NCI-H2171 (cell line): Measurements from ENCODE around the gene SPTLC1.
"Not testable (repeated sequence)": the region's sequence is repeated elsewhere in the genome, so short reads cannot be mapped to it uniquely, and the experiment has no call there.

ENCODE experiments used
- DNase-seq: peaks from one replicate; lab custom pipeline; 2025; lab: John Stamatoyannopoulos, UW

The SPTLC1 gene

DNA sequence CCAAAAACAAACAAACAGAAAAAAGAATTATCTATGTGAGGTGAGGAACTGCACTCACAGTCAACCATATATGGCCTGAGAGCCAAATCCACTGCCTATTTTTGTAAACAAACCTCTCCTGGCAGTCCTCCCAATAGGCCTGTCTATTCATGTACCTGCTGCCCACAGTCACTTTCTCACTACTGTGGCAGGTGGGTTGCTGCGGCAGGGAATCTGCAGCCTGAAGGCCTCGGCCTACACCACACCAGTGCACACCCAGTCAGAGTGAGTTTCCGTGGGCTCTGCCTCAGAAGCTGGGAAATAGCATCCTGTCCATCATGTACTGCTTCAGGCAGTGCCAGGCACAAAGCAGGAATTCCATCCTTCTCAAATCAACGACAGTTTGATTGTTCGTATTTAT is 82.3 kb downstream of the SPTLC1 start:
- no peak for DNase-seq

DNA sequence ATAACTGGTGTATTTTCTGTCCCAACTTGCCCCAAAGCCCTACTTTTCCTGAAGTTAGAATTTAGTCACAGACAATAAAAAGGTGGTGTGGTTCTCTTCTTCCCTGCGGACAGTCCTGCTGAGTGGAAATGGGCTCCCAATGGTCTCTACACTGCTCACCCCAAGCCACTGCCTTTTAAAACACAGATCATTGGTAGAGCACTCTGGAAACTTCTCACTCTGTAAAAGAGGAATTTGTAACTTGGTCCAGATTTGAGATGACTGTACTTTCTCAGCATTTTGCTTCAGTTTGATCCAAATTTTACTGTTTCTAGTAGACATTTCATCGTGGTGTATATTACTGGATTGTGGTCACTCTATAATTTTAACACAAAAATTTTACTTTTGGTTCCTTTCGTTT is 84.8 kb downstream of the SPTLC1 start:
- DNase-seq = no peak

DNA sequence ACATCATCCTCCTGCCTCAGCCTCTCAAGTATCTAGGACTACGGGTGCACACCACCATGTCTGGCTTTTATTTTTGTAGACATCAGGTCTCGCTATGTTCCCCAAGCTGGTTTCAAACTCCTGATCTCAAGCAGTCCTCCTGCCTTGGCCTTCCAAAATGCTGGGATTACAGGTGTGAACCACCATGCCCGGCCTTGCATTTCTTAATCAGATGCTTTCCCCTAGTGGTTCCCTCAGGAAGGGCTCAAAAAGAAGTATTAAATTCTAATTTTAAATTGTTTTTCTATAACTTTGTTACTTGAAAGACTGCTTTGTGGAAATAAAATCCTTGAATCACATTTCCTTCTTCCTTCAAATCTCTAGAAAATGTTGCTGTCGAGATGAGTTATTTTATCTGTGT is 85.7 kb downstream of the SPTLC1 start:
- no peak for DNase-seq

DNA sequence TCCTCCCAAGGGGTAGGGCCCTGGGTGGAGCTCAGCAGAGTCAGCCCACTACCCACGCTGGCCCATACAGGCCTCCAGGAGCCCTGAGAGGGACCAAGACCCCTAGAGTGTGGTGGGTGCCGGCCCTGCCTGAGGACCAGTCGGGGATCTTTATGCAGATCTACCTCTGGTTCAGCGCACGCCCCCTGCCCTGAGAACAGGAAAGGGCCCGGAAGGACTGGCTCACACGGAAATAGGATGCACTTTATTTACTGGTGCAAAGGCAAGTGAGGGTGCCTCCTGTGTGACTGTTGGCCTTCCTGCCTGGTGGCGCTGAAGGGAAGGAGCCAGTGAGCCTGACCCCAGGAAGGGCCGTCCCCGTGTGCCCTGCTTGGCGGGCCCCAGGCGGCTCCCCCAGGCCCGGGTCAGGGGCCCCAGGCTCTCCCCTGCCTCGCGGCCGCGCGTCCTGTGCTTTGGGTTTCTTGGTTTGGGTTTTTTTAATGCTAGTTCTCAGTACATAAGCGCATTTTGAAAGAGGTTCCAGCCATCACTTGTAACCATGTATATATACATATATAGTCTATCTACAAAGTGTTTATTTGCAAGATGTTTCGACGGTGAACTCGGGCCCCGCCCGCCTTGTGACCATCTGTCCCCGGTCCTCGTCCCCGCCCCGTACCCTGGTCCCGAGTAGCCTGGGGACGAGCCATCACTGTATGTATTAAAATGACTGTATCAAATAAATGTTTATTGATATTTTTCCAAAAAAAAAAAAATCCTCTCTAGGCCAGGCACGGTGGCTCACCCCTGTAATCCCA is 88.8 kb downstream of the SPTLC1 start:
- DNase-seq = no peak

DNA sequence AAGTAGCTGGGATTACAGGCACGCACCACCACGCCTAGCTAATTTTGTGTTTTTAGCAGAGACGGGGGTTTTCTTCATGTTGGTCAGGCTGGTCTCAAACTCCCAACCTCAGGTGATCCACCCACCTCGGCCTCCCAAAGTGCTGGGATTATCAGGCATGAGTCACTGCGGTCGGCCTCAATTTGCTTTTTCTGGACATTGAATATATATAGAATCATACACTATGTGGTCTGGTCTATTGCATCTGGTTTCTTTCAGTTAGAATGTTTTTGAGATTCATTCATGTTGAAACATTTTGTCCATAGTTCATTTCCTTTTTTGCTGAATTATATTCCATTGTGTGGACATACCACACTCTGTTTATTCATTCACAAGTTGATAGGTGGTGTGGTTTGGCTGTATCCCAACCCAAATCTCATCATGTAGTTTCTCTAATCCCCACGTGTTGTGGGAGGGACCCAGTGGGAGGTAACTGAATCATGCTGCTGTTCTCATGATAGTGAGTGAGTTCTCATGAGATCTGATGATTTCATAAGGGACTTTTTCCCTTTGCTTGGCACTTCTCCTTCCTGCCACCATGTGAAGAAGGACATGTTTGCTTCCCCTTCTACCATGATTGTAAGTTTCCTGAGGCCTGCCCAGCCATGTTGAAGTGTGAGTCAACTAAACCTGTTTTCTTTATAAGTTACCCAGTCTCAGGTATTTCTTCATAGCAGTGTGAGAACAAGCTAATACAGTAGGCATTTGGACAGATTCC is 93.2 kb downstream of the SPTLC1 start:
- DNase-seq = not testable (repeated sequence)

DNA sequence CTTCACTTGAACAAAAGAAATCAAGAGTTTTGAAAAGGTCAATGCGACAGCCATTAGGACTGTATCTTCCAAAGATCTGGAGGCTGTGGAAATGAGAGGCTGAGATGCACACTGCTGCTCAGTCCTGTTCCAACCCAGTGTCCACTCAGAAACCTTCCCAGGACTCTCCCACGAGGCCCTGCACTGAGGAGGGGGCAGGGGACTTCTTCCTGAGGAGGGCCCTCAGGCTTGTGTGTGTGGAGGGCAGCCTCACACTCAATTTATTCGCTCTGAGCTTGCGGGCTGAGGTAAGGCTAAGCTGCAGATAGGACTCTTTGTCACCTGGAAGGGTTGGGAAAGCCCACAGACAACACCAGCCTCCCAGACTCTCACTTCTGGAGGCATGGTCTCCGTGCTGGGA is 95.6 kb downstream of the SPTLC1 start:
- no peak for DNase-seq

GRCh38 chr9:92010705-92011536 is 104.3 kb downstream of the SPTLC1 start:
- no peak for DNase-seq

- not testable (repeated sequence) for DNase-seq
Observed at GRCh38 chr9:92010253-92010652, 105.0 kb downstream of the SPTLC1 start.

- no peak for DNase-seq
Observed at GRCh38 chr9:92008041-92008440, 107.2 kb downstream of the SPTLC1 start.

GRCh38 chr9:92004045-92004392 is 111.2 kb downstream of the SPTLC1 start:
- no peak for DNase-seq

DNA sequence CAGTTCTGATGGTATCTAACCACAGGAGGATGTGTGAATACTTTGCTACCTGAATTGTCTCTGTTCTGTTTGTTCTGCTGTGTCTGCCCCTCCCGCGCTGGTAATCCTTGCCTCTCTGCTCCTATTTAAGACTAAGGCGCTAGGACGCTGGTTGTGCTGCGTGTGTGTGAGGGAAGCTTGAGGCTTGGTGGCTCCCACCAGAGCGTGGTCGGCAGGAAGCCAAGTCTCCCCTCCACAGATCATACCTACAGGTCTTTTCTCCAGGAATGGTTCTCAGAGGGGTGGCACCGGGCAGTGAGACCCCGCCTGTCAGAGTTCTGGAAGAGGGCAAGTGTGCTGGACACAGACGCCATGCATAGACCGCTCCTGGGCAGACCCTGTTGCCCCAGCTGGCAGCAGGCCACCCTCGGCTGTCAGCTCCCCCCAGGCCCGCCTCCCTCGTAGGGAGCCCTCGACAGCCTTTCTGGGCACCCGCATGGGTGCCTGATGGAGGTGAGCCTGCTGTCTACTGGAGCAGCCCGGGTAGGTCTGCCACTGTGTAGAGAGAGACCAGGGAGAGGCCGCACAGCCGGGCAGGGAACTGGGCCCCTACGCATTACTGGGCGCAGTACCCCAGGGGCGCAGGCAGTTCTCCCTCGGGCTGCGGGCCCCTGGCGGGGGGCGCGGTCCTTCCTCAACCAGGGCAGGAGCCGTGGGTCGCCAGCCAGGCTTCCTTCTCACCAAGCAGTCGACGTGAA is 111.7 kb downstream of the SPTLC1 start:
- no peak for DNase-seq

DNA sequence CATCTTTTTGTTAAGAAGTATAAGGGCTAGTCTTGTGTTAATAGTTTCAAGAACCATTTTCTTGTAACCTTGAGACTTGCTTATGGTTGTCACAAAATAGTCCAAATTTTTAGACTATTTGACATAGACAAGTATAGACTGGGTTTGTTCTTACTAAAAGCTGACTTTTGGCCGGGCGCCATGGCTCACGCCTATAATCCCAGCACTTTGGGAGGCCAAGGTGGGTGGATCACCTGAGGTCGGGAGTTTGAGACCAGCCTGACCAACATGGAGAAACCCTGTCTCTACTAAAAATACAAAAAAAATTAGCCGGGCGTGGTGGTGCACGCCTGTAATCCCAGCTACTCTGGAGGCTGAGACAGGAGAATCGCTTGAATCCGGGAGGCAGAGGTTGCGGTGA is 113.3 kb downstream of the SPTLC1 start:
- not testable (repeated sequence) for DNase-seq

DNA sequence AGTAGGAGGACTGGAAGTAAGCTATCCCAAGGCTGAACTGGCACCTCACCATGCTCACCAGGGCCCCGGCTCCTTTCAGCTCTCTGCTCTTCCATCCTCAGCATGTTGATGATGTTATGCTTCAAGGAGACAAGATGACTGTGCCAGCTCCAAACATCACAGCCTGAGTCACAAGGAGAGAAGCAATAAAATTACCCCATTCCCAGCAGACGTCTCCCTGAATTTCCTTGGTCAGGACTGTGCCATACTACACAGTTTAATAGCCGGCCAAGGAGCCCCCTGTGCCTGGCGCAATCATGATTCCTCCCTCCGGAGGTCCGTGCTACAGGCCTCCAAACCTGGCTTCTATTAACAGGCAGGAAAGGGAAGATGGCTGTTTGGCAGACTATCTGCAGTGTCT is 114.0 kb downstream of the SPTLC1 start:
- DNase-seq = no peak

- no peak for DNase-seq
Observed at GRCh38 chr9:91995000-91995655, 120.1 kb downstream of the SPTLC1 start.

DNA sequence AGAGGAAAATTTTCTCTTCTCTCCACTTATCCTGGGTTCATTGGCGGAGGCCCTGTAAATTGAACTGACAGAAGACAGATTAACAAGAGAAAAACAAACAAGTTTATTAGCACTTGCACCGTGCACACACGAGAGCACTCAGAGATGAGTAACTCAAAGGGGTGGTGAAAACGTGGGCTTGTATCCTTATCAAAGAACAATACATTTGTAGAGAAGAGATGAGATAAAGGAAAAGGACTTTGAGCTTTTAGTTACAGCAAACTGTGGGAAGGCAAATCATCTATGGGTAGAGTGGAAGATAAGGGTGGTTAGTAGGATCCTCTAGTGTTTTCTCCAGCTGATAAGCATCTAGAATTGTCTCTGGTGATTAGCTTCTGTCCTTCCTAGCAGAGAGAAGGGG is 120.8 kb downstream of the SPTLC1 start:
- no peak for DNase-seq

DNA sequence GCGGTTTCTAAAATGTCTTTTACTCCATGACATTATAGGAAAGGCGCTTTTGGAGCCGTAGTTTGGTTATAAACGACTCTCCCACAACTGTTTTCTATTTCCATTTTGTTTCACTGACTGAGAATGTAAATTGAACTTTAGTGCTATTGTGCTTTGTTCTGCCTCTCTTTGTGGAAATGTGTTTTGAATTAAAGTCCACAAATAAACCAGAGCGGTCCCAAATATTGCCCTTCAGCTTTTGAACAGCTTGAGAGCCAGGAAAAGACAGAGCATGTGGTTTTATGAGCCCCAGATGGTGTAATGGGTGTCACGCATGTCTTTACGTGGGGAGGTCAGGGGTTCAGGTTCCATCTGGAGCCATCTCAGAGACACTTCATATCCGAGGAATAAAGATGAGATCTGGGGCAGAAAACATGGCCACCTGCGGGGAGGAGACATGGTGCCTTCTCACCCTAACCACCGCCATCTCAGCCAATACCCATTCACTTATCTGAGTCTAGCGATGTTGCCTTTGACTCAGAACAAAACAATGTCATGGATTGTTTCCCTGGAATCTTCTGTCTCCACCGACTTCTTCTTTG is 122.7 kb downstream of the SPTLC1 start:
- no peak for DNase-seq

DNA sequence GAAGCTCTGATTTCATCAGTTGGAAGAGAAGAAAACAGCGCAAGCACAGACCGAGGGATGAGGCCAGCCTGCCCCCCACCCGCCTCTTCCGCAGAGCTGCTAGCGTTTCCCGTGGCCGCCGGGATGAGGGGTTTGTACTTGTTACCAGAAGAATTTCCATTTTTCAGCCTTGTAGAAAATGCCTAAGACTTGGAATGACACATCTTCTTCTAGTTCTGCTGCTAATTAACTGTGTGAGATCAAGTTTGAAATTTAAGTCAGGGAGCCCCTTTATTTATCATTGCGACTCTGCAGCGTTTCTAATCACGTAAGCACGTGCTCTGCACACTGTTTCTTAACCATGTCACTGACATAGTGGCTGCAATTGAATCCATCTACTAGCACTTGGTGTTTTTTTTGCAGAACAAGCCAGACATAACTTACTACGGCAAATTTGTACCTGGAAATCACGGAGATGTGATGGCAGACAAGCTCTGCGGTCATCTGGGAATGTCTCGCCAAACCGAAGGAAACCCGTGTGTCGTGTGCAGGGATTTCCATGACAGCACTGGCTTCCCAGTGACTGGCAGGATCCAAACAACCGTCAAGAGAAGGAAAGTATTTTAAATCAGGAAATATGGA is 123.4 kb downstream of the SPTLC1 start:
- no peak for DNase-seq

DNA sequence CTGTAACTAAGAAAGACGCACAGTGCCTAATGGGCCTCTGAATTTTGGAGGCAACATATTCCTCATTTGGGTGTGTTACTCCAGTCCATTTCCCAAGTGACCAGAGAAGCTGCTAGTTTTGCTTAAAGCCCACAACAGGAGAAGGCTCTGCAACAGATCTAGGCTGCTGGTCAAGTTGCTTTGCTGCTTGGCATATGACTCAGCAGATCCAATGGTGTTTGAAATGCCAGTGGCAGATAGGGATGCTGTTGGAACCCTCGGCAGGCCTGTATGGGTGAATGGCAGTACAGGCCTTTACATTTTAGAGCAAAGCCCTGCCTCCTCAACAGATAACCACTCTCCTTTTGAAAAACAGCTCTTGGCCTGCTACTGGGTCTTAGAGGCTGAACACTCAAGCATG is 129.0 kb downstream of the SPTLC1 start:
- DNase-seq = no peak

DNA sequence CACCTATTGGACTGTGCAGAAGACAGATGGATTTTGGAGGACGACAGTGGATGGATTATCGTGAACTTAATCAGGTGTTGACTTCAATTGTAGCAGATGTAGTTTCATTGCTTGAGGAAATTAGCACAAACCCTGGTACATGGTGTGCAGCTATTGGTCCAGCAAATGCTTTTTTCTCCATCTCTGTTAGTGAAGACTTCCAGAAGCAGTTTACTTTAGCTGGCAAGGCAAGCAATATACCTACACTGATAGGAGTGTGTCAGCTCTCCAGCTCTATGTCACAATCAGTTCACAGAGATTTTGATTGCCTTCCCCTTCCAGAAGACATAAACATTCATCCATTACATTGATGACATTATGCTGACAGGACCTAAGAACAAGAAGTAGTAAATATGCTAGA is 129.5 kb downstream of the SPTLC1 start:
- DNase-seq = no peak
